ENCODE data around the gene HOXB9.
A peak's percentile ranks its signal among the peaks of the same experiment; 100 is the strongest.

Gene HOXB9

GRCh38 chr17:48624544-48625494 lies 1.3 kb downstream of the HOXB9 start:
- DNase-seq (ENCODE audit: low read depth, low spot score): no peak

GRCh38 chr17:48624118-48624517 lies 2.0 kb downstream of the HOXB9 start:
- no peak for DNase-seq (ENCODE audit: low read depth, low spot score)

GRCh38 chr17:48623583-48623982 lies 2.6 kb downstream of the HOXB9 start:
- DNase-seq (ENCODE audit: low read depth, low spot score): no peak

GRCh38 chr17:48622857-48623256 lies 3.3 kb downstream of the HOXB9 start:
- DNase-seq (ENCODE audit: low read depth, low spot score): no peak

GRCh38 chr17:48621410-48622392 lies 4.5 kb downstream of the HOXB9 start:
- DNase-seq (ENCODE audit: low read depth, low spot score): no peak

GRCh38 chr17:48620461-48621139 lies 5.6 kb downstream of the HOXB9 start:
- no peak for DNase-seq (ENCODE audit: low read depth, low spot score)

GRCh38 chr17:48619826-48620449 lies 6.2 kb downstream of the HOXB9 start:
- DNase-seq (ENCODE audit: low read depth, low spot score): no peak

GRCh38 chr17:48618256-48618896 lies 7.8 kb downstream of the HOXB9 start:
- DNase-seq (ENCODE audit: low read depth, low spot score): peak; percentile 68

GRCh38 chr17:48617471-48618255 lies 8.5 kb downstream of the HOXB9 start:
- DNase-seq (ENCODE audit: low read depth, low spot score): no peak

GRCh38 chr17:48616717-48617470 lies 9.3 kb downstream of the HOXB9 start:
- DNase-seq (ENCODE audit: low read depth, low spot score): no peak

- no peak for DNase-seq (ENCODE audit: low read depth, low spot score)
Observed at GRCh38 chr17:48615963-48616716, 10.0 kb downstream of the HOXB9 start.

- no peak for DNase-seq (ENCODE audit: low read depth, low spot score)
Observed at GRCh38 chr17:48615047-48615962, 10.9 kb downstream of the HOXB9 start, which contains the start of gene HOXB8. HOXB8 (minus strand) TSS chr17:48615292; CDS start chr17:48614704, 588 bp downstream.

- no peak for DNase-seq (ENCODE audit: low read depth, low spot score)
Observed at GRCh38 chr17:48613862-48614694, 12.1 kb downstream of the HOXB9 start.

- DNase-seq (ENCODE audit: low read depth, low spot score): no peak
Observed at GRCh38 chr17:48612854-48613691, 13.1 kb downstream of the HOXB9 start.

GRCh38 chr17:48612456-48612853 lies 13.7 kb downstream of the HOXB9 start:
- no peak for DNase-seq (ENCODE audit: low read depth, low spot score)

Measured in activated CD4-positive, CD25-positive, alpha-beta regulatory T cell treated with anti-CD3 and anti-CD28 coated beads, Interleukin-2, amount 50 U/mL, for 16 hours (primary cell).